Measurements from ENCODE around the gene TNS3.
"Not testable (repeated sequence)": the region's sequence is repeated elsewhere in the genome, so short reads cannot be mapped to it uniquely, and the experiment has no call there.

TNS3 gene

DNA sequence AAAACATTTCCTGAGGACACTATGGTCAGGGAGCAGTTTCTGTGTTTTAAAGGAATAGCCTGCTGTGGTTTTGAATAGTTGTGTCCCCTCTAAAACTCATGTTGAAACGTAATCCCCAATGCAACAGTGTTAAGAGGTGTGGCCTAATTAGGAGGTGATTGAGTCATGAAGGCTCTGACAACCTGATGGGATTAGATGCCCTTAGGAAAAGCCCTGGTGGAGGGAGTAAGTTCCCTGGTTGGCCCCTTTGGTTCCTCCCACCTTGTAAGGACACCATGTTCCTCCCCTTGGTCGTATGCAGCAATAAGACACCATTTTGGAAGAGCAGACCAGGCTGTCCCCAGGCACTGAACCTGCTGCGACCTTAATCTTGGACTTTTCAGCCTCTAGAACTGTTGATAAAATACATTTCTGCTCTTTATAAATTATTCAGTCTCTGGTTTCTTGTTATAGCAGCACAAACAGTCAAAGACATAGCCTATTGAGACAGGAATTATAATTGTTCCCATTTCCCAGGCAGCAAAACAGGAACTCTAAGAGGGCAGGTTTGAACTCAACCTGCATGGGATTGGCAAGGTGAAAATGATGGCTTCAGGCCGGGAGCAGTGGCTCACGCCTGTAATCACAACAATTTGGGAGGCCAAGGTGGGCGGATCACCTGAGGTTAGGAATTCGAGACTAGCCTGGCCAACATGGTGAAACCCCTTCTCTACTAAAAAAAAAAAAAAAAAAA is 20.5 kb upstream of the TNS3 start:
- DNase-seq = no peak

DNA sequence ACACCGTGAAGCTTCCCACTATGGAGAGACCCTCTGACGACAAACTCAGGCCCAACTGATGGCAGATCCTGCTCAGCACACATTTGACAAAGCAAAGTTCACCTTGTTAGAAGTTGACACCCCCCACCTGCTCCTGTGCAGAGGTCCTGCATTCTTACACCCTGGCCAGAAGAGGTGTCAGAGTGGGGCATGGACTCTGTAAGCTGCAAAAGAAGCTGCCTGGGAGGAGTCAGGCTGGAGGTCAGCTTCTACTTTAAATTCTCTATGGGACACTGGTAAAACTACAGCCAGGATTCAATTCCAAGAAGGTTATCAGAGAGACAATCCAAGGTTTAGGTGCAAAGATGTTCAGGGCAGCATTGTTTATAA is 20.0 kb upstream of the TNS3 start:
- no peak for DNase-seq

DNA sequence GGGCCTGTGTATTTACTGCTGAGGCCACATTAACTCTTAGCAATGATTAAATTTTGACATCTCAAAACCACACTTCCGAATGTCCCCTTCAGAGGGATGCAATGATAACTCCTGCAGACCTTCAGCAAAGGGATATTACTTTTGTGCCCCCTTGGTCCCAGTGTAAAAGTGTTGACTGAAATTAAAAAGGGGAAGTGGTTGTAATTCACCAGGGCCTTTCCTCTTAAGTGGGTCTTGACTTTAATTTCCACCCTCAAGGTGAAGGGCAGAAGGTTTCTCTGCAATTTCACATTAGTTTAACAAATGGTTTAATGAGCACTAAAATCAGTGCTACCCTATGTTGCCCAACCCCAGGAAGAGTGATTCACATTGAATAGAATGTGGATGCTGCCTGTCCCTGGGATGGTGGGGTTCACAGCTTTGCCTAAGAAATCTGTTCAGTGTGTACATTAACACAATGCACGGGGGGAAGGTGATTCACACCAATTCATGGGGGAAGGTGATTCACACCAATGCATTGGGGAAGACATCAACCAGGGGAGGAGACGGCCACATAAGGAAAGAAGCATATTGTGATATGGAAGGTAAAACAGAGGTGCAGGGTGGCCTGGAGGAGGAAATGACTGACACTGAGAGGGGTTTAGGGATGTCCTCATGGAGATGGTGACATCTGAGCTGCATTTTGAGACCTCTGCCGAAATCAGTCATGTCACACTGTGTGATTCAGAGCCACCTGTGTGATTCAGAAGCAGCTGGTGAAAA is 19.4 kb upstream of the TNS3 start:
- no peak for DNase-seq

DNA sequence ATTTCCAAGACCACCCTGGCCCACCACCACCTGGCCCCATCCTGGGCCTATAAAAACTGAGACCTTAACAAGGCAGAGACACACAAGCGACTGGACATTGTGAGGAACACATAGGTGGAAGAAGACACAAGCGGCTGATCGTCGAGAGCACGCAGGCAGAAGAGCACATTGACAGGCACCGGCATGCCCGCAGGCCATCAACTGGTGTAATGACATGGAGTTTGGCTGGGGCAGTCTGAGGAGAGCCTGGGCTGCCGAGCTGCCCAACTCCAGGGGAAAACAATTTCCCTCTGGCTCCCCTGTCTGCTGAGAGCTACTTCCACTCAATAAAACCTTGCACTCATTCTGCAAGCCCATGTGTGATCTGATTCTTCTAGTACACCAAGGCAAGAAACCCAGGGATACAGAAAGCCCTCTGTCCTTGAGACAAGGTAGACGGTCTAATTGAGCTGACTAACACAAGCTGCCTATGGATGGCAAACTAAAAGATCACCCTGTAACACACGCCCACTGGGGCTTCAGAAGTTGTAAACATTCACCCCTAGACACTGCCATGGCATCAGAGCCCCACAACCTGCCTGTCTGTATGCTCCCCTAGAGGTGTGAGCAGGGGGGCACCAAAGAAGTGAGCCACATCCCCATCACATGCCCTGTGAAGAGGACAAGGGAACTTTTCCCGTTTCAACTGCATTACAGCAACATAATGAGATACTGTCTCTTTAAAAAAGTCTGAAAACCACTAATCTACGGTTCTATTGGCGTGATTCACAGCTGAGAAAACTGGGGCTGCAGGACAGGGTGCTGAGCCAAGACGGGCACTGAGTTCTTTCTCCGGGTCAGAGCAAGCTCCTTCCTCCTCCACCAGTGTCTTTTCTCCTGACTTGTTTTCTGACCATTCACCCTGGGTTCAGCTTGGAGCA is 18.5 kb upstream of the TNS3 start:
- no peak for DNase-seq

DNA sequence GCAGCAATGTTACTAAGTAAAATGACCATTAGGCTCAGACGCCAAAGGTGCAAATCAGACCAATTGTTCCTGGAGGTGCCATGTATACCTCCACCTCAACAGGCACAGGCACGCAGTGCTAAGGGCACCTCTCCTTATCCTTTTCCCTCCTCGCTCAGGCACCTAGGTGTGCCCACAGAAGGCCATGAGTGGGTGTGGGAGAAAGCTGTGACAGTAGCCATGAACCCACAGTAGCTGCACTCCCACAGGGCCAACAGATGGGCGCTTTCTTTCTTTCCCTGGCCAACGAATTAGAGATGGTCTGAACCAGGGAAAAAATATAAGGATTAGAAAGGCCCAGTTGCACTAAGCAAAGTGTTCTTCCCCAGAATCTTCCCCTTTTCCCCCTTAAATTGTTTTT is 15.5 kb upstream of the TNS3 start:
- DNase-seq = no peak

DNA sequence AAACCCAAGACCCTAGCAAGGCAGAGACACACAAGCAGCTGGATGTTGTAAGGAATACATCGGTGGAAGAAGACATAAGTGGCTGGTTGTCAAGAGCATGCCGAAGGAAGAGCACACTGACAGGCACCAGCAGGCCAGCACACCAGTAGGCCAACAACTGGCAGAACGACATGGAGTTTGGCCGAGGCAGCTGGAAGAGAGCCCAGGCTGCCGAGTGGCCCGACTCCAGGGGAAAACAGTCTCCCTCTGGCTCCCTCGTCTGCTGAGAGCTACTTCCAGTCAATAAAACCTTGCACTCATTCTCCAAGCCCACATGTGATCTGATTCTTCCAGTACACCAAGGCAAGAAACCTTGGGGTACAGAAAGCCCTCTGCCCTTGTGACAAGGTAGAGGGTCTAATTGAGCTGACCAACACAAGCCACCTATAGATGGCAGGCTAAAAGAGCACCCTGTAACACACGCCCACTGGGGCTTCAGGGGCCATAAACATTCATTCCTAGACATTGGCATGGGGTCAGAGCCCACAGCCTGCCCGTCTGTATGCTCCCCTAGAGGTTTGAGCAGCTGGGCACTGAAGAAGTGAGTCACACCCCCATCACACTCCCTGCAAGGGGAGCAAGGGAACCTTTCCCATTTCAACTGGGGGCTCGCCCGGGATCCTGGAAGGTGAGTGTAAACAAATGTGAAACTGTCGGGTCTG is 14.7 kb upstream of the TNS3 start:
- no peak for DNase-seq

DNA sequence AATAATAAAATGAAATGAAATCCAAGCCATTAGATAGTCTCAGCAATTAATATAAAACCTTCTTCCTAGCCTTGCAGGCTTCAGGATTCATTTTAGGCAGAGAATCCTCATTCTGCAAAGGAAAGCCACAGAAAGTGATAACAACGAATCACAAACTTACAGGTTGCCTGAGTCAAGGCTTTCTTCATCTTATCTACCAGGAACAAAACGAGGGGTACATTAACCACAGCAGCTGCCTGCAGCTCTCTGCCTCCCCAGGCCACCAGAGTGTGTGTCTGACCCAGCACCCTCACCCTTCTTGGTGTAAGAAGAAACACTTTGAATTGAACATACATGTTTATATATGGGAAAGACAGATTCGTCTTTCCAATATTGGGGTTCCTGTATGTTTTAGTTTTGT is 12.5 kb upstream of the TNS3 start:
- no peak for DNase-seq

DNA sequence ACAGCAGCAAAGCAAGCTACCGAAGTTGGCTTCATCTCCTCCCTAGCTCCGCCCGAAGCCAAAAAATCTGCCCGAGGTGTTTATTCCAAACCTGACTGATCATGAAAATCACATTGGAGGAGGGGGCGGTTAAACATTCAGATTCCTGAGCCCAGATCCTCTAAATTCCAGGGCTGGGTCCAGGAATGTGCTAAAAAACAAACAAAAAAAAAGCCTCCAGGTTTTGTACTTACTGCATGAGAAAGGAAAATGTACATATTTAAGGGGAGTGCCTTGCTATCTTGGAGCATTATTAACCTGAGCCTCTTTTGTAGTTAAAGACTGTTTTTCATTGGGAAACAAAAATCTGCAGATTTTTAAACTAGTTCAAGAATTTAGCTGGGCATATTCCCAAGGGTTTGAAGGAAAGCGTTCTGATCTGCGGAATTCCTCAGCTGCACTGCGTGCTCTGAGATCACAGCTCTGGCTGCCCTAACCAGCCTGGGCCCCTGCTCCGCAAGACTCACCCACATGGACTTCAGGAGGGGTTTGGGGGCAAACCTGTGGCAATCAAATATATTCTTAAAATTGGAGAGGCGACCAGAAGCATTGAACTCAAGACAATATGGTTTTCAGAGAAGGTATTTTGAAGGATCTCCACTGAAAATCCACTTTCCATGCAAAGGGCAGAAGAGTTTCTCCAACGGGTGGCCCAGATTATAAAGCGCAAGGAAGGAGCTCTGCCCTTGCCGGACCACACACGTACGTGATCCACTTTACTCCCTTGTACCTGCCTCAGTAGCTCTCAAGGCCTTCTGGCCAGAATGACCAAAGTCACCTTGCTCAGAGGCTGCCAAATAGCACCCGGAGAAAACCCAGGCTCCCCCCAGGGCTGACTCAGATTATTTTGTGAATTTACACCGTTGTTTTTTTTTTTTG is 10.0 kb upstream of the TNS3 start:
- no peak for DNase-seq

DNA sequence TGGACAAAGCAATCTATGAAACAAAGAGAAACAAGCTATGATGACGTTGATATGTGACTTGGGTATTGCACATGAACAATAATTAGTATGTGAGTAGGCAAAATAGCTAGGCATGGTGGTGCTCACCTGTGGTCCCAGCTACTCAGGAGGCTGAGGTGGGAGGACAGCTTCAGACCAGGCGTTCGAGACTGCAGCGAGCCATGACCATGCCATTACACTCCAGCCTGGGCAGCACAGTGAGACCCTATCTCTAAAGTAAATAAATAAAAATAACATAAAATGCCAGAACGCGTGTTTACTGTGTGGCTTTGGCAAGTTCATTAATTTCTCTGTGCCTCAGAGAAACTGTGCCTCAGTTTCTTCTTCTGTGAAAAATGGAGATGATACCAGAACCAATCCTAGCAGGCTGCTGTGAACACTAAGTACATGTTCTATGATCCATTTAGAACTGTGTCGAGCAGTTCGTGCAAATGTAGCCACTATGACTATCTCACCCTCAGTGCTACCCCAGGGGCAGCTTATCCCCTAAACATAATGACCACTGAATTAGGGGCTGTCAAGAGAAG is 9.3 kb upstream of the TNS3 start:
- DNase-seq = no peak

DNA sequence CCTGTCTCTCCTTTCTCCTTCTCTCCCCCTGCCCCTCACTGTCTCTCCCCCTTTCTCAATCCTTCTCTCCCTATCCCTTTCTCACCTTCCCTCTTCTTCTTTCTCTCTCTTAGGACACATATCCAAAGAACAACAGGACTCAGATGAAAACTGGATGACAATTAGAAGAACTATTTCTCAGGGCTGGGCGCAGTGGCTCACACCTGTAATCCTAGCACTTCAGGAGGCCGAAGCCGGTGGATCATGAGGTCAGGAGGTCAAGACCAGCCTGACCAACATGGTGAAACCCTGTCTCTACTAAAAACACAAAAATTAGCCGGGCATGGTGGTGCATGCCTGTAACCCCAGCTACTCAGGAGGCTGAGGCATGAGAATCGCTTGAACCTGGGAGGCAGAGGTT is 8.3 kb upstream of the TNS3 start:
- not testable (repeated sequence) for DNase-seq

DNA sequence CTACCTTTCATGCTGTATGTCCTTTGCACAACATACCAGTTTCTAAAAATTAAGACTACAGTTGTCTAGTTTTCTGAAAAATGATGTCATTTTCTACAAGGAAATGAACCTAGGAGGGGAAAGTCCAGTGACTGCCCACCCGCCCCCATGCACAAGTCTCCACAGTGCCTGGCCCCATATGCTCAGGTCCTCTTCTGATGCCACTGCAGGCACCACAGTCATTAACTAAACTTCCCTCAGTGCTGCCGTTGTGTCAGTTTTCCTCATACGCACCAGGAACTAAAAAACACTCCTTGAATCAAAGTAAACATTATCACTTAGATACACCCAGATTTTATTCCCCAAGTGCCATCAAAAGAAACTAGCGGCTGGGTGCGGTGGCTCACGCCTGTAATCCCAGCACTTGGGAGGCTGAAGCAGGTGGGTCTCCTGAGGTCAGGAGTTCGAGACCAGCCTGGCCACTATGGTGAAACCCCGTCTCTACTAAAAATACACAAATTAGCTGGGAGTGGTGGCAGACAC is 6.9 kb upstream of the TNS3 start:
- no peak for DNase-seq

DNA sequence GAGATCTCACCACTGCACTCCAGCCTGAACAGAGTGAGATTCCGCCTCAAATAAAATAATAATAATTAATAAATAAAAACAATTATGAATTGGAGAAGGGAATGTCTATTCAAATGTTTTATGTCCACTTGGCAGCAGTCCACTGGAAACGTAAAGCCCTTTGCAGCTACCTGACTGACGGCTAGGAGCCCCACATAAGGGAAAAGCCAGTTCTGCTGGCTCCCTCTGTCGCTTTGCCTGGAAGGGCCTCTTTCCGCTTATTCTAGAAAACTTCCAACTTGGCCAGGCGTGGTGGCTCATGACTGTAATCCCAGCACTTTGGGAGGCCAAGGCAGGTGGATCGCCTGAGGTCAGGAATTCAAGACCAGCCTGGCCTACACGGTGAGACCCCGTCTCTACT is 6.1 kb upstream of the TNS3 start:
- no peak for DNase-seq

DNA sequence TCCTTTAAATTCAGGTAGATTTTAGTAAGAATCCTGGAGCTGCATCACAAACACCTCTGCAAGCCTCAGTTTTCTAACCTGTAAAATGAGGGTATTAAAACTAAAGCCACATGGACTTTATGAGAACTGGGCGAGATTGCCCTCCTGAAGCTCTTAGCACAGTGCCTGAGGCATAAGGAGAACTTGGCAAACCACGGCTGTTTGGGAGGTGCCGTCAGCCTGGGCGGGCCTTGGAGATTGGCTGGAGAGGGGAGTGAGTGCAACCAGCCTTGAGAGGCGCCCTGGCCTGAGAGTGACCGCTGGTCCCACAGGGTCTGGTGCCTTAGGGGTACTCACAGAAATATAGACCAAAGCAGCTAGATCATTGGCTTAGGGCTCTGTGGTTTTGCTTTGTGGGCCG is 5.4 kb upstream of the TNS3 start:
- DNase-seq = no peak

DNA sequence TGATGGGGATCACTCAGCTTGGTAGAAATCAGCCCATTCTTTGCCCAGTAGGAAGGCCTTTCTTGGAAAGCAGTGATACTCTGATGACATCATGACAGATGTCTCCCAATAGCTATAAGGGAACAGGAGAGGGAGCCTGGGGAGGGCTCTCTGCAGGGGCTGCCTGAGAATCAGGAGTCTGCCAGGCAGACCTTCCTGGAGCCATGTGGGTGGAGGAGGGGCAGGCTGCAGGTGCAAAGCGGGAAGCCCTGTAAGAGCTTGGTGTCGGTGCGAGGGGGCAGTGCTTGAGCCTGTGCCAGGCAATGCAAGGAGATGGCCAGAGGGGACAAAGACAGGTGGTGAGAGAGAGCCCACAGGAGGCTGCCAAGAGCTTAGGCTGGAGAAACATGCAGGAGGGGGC is 5.0 kb upstream of the TNS3 start:
- DNase-seq = no peak

DNA sequence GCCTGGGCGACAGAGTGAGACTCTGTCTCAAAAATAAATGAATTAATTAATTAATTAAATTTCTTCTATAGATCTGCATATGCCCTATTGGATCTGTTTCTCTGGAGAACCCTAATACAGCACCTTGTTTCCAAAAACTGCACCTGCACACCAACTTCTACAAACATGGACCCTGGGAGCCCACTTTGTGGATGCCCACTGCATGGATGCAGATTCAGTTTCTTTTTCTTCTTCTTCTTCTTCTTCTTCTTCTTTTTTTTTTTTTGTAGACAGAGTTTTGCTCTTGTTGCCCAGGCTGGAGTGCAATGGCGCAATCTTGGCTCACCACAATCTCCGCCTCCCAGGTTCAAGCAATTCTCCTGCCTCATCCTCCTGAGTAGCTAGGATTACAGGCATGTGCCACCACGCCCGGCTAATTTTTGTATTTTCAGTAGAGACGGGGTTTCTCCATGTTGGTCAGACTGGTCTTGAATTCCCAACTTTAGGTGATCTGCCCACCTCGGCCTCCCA is 4.3 kb upstream of the TNS3 start:
- not testable (repeated sequence) for DNase-seq

DNA sequence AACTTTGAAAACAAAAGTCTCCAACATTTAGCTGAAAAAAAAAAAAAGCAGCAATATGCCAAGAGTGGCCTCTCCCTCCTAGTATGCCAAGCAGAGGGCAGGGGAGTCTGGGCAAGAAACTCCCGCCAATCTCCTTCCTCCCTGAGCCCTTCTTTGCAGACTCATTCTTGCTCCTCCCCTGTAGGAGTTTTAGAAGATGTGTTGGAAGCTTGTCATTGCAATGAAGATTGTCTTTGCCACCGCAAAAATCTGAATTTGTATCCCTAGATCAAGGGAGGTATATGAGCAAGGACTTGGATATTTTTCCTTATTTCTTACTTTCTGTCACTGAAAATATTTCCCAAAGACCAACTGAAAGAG is 2.6 kb upstream of the TNS3 start:
- no peak for DNase-seq

DNA sequence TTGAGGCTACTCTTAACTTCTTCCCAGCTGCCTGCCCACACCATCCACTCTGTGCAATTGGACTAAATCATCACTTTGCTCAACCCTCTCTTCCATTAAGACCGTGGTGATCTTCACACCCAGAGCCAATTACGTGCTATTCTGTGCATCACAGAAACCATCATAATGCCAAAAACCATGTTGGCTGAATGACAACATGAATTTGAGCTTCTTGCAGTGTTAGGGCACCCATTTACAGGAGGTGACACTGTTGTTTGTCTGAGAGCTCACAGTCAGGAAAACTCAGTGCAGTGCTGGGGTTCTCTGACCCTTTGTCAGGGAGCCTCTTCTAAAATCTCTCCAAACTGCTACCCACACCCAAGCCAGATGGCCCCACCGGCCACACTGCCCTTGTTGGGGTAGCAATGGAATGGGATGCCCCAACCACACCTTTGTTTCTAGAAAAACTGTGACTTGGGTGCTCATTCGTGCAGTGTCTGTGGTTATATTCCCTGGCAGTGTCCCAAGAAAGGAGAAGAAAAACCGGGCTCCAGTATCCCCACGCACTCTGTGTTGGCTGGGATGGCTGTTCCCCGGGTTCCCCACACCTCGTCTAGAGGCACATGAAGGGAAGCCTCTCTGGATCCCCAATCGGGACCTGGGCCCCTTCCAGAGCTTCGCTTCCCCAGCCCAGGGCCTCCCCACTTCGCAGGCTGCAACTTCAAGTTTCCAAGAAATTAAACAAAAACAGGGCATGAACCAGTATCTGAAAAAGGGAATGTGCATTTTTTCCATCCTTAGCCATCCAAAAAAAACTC is 2.0 kb upstream of the TNS3 start:
- DNase-seq = no peak

DNA sequence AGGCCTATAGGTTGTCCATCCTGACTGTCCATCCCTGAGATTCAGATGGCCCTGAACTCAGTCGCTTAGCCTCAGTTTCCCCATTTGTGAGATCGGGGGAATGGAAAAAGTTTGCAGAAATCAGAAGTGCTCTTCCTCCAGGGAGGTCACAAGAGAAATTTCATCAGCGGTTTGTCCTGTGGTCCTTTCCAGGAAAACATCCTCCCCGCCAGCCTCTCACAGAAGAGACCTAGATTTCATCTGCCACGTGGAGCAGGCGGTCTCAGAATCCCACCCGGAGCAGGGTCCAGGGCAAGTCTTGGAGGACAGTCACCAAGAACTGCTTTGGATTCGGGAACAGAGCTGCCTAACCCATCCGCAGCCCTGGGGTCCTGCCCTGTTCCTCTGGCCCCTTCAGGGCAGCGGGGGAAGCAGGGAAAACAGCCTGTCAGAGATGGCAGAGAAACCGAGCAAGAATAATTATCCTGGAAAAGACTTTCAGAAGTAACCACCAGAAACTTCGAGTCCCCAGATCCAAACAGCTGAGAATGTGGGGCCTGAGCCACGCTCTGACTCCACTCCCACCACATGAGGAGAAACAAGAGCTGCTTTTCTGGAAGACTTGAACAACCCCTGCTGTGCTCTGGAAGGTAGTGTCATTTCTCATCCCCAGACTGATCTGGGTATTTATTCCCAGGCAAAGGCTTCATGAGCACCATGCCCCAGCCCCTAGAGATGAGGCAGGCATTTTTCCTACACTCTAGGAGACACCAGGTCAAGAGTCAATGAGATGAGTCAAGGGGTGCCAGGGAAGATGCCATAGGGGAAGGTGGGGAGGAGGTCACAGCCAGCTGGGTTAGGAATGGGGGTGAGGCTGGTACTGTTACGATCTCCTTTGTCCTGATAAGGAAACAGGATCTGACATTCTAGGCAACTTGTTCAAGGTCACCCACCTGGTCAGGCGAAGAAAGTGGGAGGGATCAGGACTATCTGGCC is 1.1 kb upstream of the TNS3 start:
- no peak for DNase-seq

DNA sequence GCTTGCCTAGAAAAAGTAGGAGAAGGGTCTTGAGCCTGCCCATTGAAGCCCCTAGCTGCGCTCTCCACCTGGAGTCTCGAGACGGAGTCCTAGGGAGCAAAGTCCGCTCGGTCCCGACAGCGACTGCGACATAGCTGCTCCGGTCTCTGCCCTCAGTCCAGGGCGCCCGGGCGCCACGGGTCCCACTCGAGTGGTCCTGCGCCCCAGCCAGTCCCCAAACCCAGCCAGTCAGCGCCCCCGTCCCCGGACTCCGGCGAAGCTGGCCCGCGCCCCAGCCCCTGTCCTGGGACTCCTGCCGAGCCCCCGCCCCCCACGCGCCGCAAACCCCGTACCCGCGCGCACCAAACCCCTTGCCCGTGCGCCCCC is 490 bp downstream of the TNS3 start:
- DNase-seq = no peak
